NOMO-1 treated with dmso at 0.1 percent for 144 hours (cell line): Measurements from ENCODE around the gene REV3L.
A peak's percentile ranks its signal among the peaks of the same experiment; 100 is the strongest.
"Not testable (repeated sequence)": the region's sequence is repeated elsewhere in the genome, so short reads cannot be mapped to it uniquely, and the experiment has no call there.

Source experiments
- DNase-seq: peaks from one replicate; lab custom pipeline; 2025; ENCODE audit not compliant: unreplicated experiment; lab: John Stamatoyannopoulos, UW

Gene REV3L

DNA sequence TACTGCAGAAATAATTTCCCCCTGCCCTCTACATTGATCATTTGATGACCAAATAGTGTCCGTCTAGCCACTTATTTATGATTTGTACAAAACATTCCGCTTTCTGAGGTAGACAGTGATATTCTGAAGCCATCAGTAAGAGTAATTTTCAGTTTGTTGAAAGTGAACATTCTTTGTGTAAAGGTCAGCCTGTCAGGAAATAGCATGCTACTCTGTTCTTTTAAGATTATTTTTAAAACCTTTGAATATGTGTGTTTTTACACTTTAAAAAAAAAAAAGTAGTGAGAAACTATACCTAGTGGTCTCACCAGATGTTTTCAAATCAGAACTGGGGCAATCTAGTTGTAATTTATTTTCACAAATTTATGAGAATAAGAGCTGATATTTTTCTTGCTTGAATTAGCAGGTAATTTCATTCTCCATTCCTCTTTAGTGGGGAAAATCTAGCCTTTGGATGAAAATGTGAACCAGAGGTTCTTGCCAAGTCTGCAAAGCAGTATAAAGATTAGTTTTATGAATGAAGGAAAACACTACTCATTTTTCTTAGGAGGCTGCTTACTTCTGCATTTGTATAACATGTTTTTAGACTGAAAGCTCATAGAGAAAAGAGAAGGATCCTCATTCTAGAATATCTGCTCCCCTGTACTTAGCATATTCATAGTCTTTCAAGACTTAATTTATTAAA is 12.1 kb upstream of the REV3L start:
- no peak for DNase-seq

DNA sequence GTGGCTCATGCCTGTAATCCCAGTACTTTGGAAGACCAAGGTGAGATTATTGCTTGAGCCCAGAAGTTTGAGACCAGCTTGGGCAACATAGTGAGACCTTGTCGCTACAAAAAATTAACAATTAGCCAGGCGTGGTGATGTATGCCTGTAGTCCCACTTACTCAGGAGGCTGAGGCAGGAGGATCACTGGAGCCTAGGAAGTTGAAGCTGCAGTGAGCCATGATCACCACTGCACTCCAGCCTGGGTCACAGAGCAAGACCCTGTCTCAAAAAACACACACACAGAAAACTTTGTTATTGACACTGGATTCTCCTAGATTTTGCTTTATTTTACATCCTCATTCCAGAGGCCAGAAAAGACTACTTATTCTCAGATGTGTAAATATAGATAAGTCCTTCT is 9.5 kb upstream of the REV3L start:
- DNase-seq: no peak

DNA sequence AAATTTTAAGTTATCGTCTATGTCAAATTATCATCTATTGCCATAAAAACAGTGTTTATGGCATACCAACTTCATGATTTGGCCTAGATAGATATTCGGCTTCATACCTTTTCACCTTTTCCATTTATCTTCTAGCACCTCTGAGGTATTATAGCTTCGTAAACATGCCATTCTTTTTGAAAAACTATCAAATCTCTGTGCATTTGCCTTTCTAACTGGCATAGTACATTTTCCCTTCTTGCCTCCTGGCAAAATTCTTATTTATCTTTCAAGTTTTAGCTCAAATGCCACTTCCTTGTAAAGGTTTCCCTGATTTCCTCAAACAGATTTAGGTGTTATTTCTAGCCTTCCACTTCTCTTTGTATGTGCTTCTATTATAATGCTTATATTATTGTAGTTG is 7.0 kb upstream of the REV3L start:
- DNase-seq: no peak

DNA sequence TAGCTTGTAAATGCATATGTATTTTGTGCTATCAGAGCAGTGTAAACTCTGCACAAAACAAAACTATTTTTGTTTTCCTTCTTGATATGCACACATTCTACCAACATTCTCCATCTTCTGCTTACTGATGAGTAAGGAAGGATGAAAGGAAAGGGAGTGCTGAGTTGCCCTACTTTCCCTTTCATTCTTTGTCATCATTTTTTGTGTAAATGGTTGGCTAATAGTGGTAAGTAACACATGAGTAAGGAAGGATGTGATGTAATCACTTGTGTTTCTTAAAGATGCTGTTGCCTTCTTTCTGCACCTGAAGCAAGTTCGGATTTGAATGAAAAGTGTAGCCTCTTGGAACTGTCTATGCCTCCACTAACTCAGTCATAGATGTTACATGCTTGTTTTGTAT is 4.6 kb upstream of the REV3L start:
- DNase-seq: peak; percentile 32

DNA sequence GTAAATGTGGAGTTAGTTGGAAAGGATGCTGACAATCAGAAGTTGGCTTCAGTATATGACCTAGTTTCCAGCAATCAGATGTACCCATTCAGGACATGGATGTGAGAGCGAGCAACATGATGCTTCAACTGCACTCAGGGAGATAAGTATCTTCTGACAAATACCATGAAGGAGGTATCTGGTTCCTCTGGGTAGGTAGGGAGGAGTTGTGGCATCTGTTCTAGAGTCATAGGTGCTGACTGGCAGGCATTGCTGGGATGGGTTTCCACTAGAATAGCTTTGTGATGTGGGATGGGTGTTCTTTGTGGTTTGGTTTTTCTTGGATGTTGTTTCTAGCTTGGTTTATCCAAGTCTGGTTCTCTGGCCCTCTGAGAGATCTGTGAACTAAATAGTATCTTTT is 3.9 kb upstream of the REV3L start:
- no peak for DNase-seq

DNA sequence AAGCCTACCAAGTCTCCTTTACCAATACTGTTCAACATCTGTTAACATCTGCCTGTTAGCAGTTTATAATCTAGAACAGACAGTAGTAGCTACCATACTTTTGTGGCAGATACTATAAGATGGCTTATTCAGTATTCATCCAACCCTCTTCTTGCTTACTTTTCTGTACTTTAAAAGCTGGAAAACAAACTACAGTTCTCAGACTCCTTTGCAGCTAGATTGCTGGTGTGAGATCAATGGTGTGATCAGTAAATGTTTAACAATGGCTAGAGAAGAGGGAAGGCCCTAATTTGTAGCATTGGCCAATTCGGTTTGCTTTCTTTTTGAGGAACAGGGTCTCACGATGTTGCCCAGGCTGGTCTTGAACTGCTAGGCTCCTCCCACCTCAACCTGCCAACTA is 3.5 kb upstream of the REV3L start:
- no peak for DNase-seq

DNA sequence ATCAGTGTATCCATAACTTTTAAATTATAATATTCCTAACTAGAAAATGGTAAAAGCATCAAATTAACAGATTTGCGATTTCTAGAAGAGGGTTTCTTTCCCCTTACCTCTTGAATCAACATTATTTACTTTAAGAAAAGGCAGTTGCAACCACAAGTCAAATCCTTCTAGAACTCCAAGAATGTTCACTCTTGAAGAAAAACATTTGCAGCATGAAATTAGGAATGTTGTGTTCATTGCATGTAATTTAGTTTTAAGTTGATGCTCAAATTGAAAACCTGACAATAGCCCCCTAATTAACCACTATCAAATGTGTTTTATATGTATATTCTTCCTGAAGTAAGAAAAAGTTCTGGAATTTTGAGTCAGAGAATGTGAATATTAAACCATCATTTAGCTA is 2.3 kb upstream of the REV3L start:
- DNase-seq: no peak

DNA sequence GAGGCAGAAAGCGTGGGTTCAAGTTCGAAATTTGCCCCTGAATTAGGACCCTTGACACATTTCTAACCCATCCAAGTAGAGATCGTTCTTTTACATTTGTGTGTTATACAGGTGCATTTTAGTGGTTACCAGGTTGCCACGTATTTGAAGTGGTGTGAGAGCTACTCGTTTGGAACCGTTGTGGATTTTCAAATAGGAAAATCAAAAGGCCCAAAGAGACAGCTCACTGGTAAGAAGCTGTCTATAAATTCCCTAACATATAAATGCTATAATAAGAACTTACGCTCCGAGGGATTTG is 1.6 kb upstream of the REV3L start:
- no peak for DNase-seq

DNA sequence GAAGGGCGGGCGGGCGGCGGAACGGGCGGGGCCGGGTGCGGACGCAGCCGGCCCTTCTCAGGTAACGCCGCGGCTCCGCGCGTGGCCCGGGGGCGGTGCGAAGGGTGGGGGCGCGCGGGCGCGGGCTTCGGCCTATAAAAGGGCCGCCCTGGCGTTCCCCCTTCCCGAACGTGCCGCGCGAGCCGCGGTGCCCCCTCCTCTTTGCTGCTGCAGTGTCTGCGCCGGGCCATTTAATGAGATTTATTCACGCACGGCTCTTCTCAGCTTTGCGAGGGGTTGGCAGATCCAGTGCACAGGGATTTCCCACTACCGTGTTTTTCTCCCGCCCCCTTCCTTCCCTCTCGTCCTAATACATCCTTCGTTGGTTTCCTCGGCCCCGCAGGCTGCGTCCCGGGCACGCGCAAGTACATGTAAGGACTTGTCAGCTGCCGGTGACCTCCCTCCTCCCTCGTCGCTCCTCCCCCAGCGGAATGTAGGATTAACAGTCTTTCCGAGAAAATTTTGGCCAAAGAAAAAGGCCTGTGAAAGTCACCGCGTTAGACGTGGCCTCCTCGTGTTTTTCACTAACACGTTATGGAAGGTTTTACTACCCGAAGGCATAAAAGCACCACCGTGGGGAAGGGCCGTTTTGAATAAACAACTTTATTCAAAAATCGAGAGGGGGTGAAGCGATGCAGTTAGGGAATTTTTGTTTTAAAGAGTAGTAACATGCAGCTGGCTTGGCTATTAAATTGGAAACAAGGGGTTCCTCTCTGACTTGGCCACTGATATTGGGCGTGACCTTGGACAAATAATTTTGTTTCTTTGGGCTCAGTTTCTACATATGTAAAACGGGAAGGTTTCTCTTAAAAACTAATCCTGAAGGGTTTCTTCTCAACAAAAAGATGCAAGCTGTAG is 966 bp upstream of the REV3L start:
- DNase-seq: peak; percentile 81

DNA sequence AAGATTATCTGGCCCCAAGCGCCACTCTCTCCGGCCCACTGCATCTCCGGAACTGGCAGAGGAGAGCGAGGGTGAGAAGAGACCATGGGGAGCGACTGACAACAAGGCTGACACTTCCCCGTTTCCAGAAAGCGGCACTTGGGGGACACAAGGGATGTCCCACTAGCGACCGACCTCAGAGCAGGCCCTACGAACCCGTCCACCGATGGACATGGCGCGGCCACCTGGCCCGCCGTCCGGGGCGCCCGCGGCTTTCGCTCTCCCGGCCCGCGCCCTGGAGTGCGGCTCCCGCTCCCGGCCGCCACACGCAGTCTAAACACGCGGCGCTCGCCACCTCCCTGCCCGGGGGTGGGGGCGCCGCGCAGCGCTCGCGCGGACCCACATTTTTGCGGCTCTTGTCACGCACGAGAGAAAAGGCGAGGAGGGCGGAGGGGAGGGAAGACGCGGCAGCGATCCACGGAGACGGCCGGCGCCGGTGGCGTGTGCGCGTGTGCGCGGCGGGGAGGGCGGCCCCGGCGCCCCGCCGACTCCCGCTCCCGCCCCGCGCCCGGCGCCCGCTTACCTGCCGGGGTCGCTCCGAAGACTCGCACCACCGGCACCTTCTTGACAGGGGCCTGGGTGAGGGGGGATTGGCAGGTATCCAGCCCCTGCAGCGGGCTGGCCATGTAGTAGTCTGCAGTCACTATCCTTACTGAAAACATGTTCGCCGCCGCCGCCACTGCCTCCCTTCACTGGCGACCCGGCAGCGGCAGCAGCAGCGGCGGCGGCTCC is 645 bp downstream of the REV3L start:
- DNase-seq: peak; percentile 31

DNA sequence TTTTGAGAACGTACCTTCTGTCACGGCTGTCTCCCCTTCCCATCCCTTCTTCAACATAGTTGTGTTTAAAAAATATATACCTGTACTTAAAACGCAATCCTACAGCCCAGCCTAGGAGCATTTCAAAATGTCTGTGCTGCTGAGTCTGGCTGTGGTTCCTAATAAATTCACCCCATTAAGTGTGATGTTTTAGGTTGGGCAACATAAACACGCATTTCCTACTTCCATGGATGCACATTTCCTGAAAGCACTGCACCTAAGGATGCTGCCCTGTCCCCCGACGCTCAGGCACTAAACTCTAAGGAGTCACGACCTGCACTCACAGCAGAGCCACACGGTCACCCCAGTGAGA is 1.2 kb downstream of the REV3L start:
- DNase-seq: no peak

DNA sequence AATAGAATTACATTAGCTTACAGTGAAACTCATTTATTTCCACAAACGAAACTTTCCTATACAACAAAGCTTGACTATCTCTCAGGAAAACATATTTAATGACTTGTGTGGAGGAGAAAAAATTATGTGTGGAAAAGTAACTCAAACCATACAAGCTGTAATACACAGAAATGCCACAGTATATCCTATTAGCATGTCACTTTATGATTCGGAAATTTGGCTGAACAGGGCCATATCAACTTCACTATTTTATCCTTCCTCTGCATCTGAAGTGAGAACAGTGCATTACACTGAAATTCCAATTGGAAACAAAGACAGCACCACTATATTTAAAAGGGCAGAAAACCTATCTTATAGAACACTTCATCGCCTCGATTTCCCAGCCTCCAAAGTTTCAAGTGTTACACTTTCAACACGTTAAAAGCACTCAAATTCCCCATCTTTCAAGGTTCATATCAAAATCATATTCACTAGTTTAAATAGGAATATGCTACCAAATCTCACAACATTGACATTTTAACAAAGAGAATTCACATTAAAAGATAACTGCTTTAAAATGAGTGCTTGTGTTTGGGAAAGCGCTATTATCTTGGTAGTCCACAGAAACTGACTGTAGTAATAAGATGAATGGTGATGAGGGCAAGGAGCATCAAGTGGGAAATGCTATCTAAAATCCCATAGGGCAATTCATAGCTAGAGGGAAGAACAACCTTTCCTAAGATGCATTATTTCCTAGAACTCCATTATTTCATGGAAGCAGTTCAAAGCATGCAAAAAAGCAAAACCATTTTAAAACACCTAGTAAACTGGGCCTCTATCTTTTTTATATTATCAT is 1.8 kb downstream of the REV3L start:
- DNase-seq: no peak

DNA sequence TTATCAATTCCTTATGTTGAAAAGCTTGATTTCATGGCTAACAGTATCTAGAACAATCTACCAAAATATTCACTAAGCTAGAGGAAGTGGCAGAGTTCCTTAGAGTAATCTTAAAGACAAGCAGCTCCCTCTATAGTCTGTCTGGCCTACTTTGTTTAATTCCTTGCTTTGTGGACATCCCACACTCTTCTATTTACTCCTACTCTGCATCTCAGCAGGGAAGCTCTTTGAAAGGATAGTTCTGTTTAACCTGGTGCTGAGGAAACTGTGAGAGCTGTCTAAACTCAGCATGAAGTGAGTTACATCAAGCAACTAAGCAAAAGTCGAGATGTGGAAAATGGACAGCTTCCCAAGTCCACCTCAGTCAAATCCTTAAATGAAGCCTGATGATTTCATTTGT is 4.3 kb downstream of the REV3L start:
- peak; percentile 30 for DNase-seq

DNA sequence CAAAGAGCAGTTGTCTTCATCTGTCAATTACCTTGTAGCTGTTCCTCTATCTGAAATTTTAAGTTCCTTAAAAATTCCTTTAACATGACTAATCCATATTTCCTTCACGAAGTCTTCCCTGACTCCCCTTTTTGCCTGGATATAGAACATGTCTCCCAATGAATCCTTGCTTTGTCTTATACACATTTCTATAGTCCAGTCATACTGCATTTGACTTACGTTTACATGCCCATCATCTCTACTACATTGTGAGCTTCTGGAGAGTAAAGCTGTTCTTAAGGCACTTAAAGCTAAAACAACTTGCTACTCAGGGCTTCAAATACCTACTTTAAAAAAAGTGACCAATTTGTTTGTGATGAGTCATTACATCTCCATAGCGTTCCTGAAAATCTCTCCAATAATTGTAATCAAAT is 4.9 kb downstream of the REV3L start:
- DNase-seq: no peak

DNA sequence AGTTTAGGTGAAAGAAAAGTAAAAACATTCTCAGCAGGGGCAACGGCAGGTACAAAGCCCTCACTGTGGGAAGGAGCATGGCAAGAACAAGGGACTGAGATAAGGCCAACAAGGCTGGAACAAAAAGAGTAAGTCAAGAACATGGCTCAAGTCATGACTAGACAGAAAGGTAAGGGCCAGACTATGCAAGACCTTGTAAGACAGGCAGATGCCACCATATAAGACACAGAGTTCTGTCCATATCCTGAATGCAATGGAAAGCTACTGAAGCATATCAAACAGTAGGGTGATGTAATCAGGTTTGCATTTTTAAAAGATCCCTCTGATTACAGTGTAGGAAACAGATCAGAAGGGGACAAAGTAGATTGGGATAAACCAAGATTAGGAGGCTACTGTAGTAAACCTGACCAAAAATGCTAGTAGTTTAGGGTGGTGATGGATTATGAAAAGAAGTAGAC is 5.5 kb downstream of the REV3L start:
- DNase-seq: no peak

DNA sequence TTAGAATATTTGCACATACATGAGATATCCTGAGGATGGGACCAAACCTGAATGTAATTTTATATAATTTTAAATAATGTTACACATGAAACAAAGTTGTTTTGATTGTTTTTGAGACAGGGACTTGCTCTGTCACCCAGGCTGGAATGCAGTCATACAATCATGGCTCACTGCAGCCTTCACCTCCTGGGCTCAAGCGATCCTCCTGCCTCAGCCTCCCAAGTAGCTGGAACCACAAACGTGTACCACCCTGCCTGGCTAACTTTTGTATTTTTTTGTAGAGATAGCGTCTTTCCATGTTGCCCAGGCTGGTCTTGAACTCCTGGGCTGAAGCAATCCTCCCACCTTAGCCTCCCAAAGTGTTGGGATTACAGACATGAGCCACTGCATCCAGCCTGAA is 7.0 kb downstream of the REV3L start:
- not testable (repeated sequence) for DNase-seq

DNA sequence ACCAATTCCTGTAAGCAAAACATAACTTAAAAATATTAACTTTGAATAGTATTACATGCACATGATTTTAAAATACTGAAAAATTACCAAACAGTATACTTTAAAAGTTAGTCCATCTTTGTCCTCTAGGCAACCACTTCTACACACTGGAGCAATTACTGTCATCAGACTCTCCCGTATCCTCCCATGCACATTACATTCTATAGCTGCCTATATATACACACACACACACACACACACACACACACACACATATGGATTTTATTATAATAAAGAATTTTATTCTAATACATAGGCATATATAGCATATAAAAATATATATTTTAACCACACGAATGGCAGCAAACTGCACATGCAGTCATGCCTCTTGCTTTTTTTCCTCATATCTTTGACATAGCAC is 8.2 kb downstream of the REV3L start:
- no peak for DNase-seq

DNA sequence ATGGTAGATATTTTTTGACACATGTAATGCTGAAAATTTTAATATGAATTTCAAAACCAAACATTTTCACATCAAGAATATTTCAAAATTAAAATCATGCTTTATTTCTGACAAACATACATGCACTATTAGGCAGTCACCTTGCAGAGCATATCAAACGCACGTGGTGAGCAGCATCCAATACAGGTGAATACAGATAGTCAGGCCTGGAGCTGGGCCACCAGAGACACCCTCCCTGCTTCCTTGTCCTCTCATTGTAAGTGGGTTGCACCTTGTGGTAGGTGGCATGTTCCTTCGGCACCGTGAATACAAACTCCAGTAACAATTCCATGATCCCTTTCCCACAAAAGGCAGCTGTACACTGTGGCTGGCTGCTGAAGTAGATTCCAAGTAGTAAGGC is 8.9 kb downstream of the REV3L start:
- no peak for DNase-seq

DNA sequence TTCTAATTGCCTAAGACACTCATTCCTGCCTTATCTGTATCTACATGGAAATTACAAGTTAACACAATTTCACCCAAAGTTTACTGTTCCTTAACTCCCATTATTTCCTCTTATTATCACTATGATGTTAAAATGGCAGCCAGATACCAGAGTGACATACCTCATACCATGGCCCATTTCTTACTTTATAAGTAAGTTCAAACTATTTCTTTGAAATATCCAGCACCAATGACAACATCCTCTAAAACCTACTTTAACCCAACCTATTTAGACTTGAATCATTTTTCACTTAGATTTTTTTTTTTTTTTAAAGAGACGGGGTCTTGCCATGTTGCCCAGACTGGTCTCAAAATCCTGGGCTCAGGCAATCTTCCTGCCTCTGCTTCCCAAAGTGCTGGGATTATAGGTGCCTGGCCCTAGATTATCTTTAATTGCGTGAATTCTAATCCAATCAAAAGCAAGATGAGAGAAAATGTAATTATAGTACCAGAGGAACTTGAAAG is 10.0 kb downstream of the REV3L start:
- DNase-seq: no peak

DNA sequence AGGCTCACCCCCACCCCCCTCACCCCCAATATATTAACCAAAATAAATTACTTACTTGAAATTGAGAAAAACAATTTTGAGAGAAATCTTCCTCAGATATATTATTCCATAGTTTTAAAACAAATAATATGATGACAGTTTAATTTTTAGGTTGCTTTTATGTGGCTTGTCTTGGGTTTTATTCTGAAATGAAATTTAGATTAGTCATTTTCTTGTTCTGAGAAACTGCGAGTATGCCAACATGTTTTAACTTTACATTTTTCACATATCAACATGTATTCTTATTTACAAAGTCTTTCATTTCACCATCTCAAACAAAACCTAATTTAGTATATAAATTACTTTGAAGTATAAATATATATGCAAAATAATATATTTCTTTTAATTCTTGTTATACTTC is 11.1 kb downstream of the REV3L start:
- no peak for DNase-seq

DNA sequence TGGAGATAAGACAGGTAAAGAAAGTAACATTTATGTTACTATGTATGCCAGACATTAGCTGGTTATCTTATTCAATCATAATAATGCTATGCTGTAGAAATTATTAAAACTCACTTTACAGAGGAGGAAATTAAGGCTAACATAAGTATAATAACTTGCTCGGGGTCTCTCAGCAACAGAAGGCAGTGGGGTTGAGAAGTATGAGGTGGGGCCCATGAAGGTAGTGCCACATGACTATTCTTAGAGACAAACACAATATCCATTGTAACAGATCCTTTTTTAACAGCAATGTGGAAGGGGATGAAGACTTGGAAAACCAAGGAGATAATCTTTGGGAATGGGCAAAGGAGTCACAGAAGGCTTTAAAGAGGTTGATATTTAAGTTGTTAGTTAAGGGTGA is 11.5 kb downstream of the REV3L start:
- DNase-seq: no peak
